ENCODE data around the gene DNM2.
"Not testable (repeated sequence)": the region's sequence is repeated elsewhere in the genome, so short reads cannot be mapped to it uniquely, and the experiment has no call there.

Gene DNM2

DNA sequence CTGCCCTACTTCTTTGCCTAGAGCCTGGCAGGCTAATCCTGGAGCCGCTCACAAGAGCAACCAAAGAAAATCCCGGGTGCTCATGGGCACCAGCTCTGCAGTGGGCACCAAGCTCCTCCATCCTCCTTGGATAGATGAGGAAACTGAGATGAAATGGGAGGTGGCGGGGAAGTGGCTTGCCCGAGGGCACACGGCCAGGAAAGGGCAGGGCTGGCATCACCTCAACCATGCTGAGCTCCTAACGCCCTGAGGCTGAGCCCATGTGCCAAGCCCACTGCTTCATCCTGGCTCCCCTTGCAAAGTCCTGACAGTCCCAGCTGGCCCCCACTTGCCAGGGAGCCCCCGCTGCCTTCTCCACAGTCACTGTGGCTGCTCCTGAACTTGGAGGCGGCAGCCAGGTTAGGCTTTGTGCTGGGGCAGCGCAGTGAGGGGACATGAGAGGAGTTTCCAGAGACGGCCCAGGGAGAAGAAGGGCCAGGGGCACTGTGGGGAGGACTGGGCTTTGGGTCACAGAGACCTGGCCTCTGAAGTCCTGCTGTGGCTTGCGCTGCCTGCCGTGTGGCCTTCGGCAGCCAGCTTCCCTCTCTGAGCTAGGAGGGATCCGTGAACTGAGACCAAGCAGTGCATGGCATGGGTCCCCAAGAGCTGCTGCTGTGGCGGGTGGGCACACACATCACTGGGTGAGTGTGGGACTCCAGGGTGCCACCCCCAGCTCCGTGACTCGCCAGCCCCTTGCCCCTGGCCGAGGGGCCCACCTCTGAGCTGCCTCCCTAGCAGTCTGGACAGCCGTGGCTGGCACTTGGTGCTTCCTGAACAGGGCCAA is 100.6 kb downstream of the DNM2 start:
- no peak for DNase-seq

DNA sequence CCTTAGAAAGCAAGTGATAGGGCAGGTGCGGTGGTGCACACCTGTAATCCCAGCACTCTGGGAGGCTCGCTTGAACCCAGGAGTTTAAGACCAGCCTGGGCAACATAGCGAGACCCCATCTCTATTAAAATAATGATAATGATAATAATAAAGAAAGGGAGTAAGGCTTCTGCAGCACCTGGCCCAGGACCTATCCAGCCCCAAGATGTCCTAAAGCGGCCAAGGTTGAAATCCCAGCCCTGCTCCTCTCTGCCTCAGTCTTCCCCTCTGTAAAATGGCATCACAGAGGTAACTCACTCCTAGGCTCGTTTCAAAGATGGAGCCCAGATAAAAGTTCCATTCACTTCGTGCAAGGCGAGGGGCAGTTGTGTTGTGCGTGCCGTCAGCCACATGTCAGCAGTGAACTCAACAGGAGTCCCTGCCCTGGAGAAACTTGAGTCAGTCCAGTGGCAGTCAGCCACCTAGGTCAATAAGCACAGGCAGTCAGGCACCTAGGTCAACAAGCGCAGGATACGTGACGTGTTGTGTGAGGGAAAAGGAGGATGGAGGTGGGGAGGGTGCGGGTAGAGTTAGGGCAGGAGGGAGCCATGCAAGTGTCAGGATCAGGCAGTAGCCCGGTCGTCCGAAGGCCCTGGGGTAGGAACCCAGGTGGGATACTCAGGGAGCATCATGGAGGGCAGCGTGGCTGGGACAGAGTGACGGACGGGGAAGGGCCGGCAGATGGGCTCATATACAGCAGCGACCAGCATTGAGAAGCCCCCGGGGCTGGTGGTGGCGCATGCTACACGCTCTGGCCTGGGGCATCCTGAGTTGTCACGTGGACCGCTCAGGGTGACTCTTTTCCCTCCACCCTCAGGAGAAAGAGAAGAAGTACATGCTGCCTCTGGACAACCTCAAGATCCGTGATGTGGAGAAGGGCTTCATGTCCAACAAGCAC is 101.5 kb downstream of the DNM2 start:
- DNase-seq: no peak

DNA sequence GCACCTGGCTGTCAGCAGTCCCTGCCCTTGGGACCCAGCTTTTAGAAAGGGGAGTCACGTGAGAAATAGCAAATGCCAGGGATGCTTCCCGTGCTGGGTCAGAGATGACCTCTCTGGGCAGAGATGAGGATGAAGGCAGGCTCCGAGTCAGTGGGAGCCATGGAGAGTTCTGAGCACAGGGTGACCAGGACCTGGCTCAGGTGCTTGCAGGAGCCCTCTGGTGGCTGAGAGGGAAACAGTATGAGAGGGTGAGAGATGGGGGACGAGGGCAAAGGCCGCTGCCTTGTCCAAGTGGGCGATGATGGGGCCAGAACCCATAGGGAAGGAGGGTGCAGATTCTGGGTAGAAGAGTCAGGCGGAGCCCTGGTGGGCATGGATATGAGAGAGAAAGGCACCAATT is 102.3 kb downstream of the DNM2 start:
- no peak for DNase-seq

DNA sequence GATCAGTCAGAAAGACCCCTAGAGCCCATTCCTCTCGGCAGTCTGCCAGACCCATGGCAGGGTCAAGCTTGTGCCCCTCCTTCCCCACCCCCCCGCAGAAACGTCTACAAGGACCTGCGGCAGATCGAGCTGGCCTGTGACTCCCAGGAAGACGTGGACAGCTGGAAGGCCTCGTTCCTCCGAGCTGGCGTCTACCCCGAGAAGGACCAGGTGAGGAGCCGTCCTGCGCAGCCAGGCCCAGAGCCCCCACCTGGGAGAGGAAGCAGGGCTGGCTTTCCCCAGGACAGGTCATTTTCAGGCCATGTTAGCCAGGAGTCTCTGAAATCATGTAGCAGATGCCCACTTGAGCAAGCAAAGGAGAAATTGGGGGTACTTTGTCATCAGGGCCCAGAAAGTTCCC is 105.8 kb downstream of the DNM2 start:
- no peak for DNase-seq

DNA sequence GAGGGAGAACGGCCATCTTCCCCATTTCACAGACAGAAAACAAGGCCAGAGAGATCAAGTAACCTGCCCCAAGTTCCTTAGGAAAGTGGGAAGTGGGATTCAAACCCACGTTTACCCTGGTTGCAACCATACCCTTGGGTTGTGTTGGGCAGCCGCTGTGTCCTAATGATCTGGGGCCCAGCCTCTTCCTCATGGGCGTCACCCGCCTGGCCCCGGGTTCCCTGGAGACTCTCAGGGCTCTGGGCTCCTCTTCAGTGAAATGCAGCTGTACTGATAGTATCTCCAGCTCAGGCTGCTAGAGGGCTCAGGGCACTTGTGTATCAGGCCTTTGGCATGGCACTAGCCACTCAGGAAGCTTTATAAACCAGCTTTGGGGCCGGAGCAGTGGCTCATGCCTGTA is 108.4 kb downstream of the DNM2 start:
- DNase-seq: no peak

DNA sequence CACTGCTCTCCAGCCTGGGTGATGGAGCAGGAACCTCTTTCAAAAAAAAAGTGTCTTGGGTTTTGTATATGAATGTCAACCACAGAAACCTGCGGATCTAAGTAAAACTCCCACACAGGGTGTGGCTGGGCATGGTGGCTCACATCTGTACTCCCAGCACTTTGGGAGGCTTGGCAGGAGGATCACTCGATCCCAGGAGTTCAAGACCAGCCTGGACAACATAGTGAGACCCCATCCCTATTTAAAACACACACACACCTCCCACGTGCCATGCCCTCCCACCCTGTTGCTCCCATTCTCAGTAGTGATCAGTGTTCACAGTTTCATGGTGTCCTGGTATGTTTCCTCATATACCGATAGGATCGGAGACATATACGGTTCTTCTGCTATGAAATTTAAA is 109.0 kb downstream of the DNM2 start:
- no peak for DNase-seq

DNA sequence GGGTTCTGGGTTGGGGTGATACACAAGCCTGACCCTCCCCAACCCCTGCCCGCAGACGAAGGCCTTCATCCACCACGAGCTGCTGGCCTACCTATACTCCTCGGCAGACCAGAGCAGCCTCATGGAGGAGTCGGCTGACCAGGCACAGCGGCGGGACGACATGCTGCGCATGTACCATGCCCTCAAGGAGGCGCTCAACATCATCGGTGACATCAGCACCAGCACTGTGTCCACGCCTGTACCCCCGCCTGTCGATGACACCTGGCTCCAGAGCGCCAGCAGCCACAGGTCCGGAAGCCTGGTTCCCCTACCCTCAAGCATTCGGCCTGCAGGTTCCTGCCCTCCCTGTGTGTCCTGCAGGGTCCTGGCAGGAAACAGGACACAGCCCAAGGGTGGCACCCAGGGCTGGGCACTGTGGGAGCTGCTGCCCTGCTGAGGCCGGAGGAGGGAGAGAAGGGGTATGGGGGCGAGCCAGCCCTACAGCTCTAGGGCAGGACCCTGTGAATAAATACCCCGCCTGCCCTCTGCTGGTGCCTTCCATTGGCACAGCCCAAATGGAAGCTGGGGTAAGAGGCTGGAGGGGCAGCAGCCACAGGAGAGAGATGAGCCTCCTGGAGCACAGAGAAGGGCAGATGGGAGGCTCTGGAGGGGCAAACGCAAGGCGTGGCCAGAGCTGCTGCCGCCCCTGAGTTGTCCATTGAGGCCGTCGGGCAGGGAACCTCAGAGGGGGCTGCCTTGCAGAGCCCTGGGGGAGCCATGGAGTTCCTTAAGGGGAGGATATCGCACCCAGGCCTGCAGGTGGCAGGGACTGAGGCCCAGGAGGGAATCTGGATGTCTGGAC is 111.3 kb downstream of the DNM2 start:
- DNase-seq: no peak

DNA sequence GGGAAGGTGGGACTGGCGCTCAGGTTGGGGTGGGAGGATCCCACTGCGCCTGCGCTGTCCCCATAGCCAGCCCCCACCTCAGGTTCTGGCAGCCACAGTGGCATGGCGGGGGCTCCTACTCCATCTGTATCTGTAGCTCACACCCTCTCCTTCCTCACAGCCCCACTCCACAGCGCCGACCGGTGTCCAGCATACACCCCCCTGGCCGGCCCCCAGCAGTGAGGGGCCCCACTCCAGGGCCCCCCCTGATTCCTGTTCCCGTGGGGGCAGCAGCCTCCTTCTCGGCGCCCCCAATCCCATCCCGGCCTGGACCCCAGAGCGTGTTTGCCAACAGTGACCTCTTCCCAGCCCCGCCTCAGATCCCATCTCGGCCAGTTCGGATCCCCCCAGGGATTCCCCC is 112.1 kb downstream of the DNM2 start:
- DNase-seq: no peak

DNA sequence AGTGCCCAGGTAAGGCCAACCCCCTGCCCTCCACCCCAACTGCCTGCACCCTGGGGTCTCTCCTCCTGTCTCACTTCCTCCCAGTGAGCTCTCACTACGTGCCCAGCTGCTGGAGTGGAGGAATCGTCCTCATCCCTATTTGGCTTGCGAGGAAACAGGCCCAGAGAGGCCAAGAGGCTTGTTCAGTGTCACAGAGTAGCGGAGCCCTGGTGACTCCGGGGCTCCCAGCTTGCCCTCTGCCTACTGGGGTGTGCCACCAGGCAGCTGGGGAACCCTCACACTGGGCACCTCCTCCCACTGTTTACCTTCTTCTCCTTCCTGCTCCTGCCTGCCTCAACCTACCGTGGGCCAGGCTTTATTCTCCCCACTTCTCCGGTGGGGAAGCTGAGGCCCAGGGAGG is 112.5 kb downstream of the DNM2 start:
- no peak for DNase-seq

DNA sequence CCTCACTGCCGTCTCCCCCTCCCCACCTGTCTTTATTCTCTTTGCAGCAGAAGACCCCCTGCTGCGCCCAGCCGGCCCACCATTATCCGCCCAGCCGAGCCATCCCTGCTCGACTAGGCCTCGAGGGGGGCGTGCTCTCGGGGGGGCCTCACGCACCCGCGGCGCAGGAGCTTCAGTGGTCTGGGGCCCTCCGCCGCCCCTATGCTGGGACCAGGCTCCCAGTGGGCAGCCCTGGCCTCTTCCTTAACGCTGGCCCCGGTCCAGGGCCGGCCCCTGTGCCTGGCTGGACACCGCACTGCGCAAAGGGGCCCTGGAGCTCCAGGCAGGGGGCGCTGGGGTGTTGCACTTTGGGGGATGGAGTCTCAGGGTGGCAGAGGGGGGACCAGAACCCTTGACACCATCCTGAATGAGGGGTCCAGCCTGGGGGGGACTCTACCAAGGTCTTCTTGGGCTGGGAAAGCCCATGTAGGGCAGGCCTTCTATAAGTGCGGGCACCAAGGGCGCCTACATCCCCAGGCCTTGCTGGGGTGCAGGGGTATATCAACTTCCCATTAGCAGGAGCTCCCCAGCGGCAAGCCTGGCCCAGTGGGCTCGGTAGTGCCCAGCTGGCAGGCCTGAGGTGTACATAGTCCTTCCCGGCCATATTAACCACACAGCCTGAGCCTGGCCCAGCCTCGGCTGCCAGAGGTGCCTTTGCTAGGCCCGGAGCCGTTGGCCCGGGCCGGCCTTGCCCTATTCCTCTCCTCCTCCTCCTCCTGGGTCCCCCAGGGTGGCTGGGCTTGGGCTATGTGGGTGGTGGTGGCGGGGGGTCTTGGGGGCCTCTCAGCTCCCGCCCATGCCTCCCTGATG is 113.3 kb downstream of the DNM2 start:
- no peak for DNase-seq

DNA sequence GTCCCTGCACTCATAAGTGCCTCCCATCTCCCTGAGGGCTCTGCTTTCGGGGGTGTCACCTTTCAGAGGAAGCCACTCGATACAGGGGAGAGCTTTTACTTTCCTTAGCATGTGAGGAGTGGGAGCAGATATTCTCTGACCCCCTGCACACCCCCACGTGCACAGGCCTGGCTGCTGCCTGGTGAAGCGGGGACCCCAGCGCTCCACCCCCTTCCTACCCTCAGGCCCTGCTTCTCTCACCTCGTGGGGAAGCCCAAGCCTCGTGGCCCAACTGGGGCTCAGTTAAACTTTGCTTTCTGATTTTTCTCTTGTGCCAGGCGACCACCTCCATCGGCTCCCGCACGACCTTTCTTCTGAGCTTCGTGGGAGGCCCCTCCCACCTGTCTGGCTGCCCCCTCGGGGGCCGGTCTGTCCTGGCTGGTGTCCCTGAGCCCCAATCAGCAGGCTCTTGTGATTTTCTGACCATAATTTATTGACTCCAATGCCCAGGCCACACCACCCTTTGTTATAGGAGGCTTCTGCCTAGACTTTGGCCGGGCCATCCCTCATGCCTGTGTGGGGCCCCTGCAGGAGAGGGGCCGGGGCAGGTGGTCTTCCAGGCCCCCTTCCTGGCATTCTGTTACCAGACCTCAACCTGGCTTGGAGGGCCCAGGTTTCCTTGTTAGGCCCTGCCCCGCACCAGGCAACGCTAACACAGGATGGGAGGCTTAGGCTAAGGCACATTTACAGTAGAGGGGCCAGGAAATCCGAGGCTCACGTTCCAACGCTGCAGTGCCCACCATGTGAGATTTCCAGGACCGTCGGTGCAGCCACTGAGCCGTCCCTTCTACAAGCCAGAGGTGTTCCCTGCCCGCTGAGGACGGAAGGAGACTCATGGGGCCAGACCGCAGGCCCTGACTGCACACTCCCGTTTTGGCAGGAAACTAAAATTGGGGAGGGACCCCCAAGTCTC is 114.4 kb downstream of the DNM2 start:
- DNase-seq: no peak

DNA sequence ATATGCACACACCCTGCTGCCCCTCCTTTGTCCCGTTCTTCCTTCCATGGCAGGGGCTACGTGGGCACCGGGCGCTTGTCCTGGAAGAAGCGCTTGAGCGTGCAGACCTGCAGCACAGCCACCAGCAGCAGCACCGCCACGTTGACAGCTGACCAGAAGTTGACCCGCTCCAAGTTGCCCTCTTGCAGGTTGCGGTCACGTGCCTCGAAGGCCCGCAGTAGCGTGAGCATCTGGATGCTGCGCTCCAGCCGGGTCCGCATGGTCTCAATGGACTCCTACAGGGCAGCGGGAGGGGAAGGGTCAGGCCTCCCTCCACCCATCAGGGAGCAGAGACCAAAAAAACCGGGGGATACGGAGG is 115.0 kb downstream of the DNM2 start:
- no peak for DNase-seq

DNA sequence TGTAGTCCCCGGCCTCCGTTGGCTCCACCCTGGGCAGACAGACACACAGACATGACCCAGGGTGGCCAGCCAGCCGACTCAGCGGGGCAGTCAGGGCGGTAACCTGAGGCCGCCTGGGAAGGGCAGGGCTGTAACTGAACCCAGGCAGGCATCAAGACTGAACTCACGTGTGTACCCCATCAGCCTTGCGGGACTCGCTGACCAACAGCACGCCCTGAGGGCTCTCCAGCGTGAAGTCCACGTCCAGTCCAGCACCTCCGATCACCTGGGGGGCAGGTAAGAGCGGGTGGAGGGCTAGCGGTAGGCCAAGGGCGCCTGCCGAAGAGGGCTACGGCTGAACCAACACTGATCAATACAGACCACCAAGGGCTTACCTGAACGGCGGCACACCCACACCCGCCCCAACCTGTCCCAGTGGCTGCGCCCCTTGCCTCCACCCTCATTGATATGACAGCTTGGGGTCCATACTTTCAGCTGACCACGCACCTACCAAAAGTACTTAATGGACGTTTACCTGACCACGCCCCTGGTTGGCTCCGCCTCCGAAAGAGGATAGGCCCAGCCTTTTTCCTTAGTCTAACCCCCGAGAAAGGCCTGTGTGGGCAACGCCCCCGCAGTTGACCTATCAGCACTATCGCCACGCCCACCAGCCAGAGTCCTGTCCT is 117.3 kb downstream of the DNM2 start:
- no peak for DNase-seq

DNA sequence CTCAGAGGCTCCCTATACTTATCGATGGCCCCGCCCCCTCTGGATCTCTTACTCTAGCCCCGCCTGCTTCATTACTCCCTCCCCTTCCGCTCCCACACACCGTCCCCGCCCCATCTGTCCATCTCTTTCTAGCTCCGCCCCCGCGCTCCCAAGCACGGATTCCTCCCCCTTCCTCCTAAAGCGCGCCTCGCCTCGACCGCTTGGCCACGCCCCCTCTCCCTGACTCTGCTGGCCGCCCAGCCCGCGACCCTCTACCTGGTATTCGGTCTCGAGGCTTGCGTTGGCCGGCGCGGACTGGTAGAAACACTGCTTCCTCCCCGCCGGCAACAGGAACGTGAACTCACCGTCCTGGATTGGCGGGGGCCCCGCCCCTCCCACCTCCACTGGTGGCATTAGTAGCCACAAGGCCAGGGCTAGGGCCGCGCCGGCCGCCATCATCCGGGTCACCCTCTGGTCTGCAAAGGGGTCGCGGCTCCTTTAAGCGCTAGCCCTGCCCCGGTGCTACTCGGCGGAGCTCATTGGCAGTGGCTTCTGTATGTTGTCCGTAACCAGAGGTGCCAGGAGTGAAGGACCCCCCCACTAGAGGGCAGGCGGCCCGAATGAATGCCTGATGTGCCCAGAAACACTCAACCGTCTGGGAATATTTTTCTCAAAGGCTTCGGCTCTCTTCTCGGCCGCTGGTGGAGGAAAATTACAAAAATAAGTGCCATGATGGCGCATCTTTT is 118.0 kb downstream of the DNM2 start, which contains the start of gene TMED1:
Gene TMED1 (minus strand): TSS at position 459 of the 725 bp plus-strand sequence. CDS start 21 bp downstream, at position 438.
- peak; percentile 98 to 99 for DNase-seq

DNA sequence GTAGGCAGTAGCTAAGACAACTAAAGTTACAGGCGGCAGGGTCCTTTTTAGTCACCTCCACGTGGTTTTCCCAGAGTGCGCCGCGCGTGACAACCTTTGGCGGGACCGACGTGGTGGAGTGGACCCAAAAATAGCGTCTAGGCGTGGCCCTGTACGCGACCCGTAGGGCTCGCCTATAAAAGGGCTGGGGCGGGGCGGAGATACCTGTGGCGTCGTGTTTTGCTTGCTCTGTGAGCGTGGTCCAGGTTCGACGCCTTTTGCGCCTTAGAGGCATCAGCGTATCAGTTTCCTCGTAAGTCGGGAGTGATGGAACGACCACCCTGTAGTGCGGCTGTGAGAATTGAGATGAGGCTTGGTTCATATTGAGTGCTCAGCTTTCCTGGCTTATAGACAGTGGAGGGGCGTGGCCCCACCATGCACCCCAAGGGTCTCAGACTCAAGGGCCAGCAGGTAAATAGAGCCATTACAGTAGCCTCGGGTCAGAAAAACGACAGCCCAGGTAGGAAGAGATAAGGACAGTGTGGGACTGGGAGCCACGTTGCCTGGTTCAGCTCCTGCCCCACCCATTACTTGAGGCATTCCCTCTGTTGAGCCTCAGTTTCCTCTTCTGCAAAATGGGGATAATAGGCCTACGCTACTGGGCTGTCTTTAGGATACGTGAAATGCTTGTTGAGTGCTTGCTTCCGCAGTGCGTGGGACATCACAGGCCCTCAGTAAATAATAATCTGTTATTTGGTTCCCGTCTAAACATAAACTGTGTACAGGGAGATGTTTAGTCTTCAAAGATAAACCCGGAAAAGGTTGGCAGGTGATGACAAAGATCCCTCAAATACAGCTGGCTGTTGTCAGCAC is 118.8 kb downstream of the DNM2 start:
- peak; percentile 91 to 92 for DNase-seq

DNA sequence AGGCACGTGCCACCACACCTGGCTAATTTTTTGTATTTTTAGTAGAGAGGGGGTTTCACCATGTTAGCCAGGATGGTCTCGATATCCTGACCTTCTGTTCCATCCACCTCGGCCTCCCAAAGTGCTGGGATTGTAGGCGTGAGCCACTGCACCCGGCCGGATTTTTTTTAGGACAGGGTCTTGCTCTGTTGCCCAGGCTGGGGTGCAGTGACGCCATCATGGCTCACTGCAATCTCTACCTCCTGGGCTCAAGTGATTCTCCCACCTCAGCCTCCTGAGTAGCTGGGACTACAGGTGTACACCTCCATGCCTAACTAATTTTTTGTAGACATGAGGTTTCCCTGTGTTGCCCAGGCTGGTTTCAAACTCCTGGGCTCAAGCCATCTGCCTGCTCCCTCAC is 119.8 kb downstream of the DNM2 start:
- DNase-seq: not testable (repeated sequence)

DNA sequence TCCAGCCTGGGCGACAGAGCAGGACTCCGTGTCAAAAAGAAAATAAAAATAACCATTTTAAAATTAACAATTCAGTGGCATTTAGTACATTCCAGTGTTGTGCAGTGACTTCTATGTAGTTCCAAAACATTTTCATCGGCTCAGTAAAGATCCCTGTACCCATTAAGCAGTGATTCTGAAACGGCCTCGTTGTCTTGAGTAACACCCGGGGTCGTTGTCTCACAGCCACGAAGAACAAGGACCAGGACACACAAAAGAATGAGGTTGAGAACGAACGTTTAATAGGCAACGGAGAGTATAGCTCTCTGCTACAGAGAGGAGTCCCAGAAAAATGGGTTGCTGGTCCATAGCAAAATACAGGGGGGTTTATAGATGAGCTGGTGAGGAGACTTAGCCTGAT is 120.5 kb downstream of the DNM2 start:
- DNase-seq: no peak

All from activated T-cell treated with anti-CD3 and anti-CD28 coated beads, Interleukin-2, amount 50 U/mL, for 48 hours (primary cell).